Smooth muscle cell (in vitro differentiated cells): ENCODE data around the gene NHP2. TPM values are rescaled to one million over a fixed set of nuclear protein-coding genes. Genes with fewer than 3 reads are reported as not detected.

ENCODE experiments used
- DNase-seq: peaks from one replicate; lab custom pipeline; 2025; ENCODE audit not compliant: unreplicated experiment; lab: John Stamatoyannopoulos, UW
- H2AFZ ChIP-seq: fragments of 200-600 bp; sonication (generic); 2 replicates; pipeline ENCODE4 v1.6.0; 2016; ENCODE audit warnings: antibody characterized with exemption, low read depth, mild to moderate bottlenecking
- H3F3A ChIP-seq: fragments of 200-600 bp; sonication (generic); 2 replicates; pipeline ENCODE4 v1.6.0; 2017; ENCODE audit warnings: antibody characterized with exemption, low read depth
- H3K27ac ChIP-seq: fragments of 200-600 bp; sonication (generic); 2 replicates; pipeline ENCODE4 v1.5.1; 2016; ENCODE audit warnings: low read depth, mild to moderate bottlenecking
- H3K27me3 ChIP-seq: fragments of 200-600 bp; sonication (generic); 2 replicates; pipeline ENCODE4 v1.6.1; 2016; ENCODE audit warnings: low read depth, mild to moderate bottlenecking
- H3K36me3 ChIP-seq: fragments of 200-600 bp; sonication (generic); 2 replicates; pipeline ENCODE4 v1.5.1; 2016; ENCODE audit warnings: low read depth
- H3K4me1 ChIP-seq: fragments of 200-600 bp; sonication (generic); 2 replicates; pipeline ENCODE4 v1.5.1; 2016; ENCODE audit warnings: low read depth
- H3K4me2 ChIP-seq: fragments of 200-600 bp; sonication (generic); 2 replicates; pipeline ENCODE4 v1.6.0; 2016; ENCODE audit warnings: mild to moderate bottlenecking
- H3K4me3 ChIP-seq: fragments of 200-600 bp; sonication (generic); 2 replicates; pipeline ENCODE4 v1.5.1; 2016; ENCODE audit warnings: mild to moderate bottlenecking
- H3K79me2 ChIP-seq: fragments of 200-600 bp; sonication (generic); 2 replicates; pipeline ENCODE4 v1.6.0; 2016; ENCODE audit warnings: low read depth, mild to moderate bottlenecking
- H3K9ac ChIP-seq: fragments of 200-600 bp; sonication (generic); 2 replicates; pipeline ENCODE4 v1.6.0; 2016; ENCODE audit warnings: low read depth
- H3K9me3 ChIP-seq: fragments of 200-600 bp; sonication (generic); replicated peaks from 2 replicates; pipeline ENCODE4 v1.5.1; 2016; ENCODE audit warnings: low read depth
- H4K20me1 ChIP-seq: fragments of 200-600 bp; sonication (generic); 2 replicates; pipeline ENCODE4 v1.6.0; 2016; ENCODE audit warnings: low read depth
- WGBS: methylation state at CpG from one replicate; pipeline ENCODE4 v1.1.7; 2016; ENCODE audit warnings: low lambda C conversion rate; 5-methylcytosine and 5-hydroxymethylcytosine counted together
- polyA plus RNA-seq: library from polyadenylated mRNA; unstranded; fragments of >200 nt; fragmentation: Nextera tagmentation; extraction: Ambion mirVana; gene quantifications from 2 replicates; pipeline ENCODE4 v1.2.1, GENCODE V29; 2016
- total RNA-seq: library from RNA; depleted of rRNA; stranded (reverse); fragments of >200 nt; gene quantifications from 2 replicates; pipeline ENCODE4 v1.2.3, GENCODE V29; 2014
- TF ChIP-seq, protein P1 (sequence below): fragments of 200-600 bp; sonication (generic); IDR thresholded peaks from 2 replicates; pipeline ENCODE4 v1.5.1; 2017; ENCODE audit warnings: borderline replicate concordance, mild to moderate bottlenecking, antibody characterized with exemption; ENCODE audit not compliant: insufficient read depth, poor library complexity, severe bottlenecking

The NHP2 gene
- total and polyA plus RNA-seq, 2 experiments from 2014 or later, result 162 to 166 TPM

DNA sequence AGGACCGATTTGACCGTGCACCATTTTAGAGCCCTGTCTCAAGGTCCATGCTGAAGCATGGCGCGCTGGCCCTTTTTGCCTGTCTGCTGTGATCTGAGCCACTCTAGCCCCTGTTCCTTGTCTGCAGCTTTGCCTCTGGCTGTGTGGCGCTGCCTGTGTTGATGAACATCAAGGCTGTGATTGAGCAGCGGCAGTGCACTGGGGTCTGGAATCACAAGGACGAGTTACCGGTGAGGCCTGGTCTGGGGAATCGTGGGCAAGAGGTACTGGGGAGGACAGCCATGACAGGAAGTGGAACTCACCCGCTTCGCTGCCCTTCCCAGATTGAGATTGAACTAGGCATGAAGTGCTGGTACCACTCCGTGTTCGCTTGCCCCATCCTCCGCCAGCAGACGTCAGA, 6.3 kb downstream of the NHP2 start:
- Histone ChIP-seq H3K27me3 (no peaks in the 10 kb centered on the region), H3F3A (no peaks in the 10 kb centered on the region), H3K9ac (no peak overlapping the region), H3K9me3 (no peaks in the 10 kb centered on the region), H4K20me1 (no peaks in the 10 kb centered on the region), H3K79me2 (no peaks in the 10 kb centered on the region), H3K4me1 (peaks cover under 1% of the 10 kb centered on the region), H2AFZ (no peak overlapping the region), H3K36me3 (no peaks in the 10 kb centered on the region), H3K4me2 (no peak overlapping the region), H3K4me3 (no peak overlapping the region), H3K27ac (no peak overlapping the region)
- 91% methylated on average over 15 of the region's 15 CpGs for WGBS
- TF ChIP-seq, protein P1, sequence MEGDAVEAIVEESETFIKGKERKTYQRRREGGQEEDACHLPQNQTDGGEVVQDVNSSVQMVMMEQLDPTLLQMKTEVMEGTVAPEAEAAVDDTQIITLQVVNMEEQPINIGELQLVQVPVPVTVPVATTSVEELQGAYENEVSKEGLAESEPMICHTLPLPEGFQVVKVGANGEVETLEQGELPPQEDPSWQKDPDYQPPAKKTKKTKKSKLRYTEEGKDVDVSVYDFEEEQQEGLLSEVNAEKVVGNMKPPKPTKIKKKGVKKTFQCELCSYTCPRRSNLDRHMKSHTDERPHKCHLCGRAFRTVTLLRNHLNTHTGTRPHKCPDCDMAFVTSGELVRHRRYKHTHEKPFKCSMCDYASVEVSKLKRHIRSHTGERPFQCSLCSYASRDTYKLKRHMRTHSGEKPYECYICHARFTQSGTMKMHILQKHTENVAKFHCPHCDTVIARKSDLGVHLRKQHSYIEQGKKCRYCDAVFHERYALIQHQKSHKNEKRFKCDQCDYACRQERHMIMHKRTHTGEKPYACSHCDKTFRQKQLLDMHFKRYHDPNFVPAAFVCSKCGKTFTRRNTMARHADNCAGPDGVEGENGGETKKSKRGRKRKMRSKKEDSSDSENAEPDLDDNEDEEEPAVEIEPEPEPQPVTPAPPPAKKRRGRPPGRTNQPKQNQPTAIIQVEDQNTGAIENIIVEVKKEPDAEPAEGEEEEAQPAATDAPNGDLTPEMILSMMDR, result no peak
- DNase-seq, result no peak

DNA sequence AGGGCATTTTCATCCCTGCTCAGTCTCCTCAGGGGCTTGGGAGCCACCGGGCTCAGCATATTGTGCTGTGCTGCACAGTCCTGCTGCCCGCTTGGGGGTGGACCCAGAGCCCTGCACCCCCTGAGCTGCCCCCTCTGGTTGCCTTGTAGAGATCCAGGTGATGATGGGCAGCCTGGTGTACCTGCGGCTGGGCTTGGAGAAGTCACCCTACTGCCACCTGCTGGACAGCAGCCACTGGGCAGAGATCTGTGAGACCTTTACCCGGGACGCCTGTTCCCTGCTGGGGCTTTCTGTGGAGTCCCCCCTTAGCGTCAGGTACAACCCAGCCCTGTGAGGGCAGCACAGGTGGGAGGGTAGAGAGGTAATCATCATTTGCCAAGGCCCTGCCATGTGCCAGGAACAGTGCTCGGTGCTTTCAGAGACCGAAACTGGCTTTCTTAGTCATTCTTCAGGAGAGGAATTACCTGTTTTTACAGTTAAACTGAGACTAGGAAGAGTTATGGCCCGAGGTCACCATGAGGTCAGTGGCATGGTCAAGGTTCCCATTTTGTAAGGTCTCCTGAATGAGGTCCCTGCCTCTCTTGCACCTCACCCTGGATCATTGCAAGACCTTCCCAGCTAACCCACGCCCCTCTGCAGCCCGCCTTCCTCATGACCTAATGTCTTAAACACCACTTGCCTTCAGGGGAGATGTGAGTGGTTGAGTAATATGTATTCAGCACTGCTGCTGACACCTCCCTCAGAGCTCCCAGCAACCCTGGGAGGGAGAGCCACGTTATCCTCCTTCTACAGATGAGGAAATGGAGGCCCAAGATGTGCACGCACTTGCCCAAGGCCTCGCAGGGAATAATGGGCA, 7.5 kb downstream of the NHP2 start:
- Histone ChIP-seq H3K36me3 (no peaks in the 10 kb centered on the region), H4K20me1 (no peaks in the 10 kb centered on the region), H3K9ac (no peak overlapping the region), H3K79me2 (no peaks in the 10 kb centered on the region), H2AFZ (no peak overlapping the region), H3K4me1 (no peaks in the 10 kb centered on the region), H3K27me3 (no peaks in the 10 kb centered on the region), H3K27ac (peak overlapping the region; percentile 70), H3F3A (no peaks in the 10 kb centered on the region), H3K9me3 (no peaks in the 10 kb centered on the region), H3K4me2 (no peak overlapping the region), H3K4me3 (no peak overlapping the region)
- TF ChIP-seq, protein P1, result peak; percentile 68
- no peak for DNase-seq
- WGBS, result 56% methylated on average over 14 of the region's 14 CpGs

GRCh38 chr5:178143901-178144300, 9.8 kb downstream of the NHP2 start:
- H3K36me3 ChIP-seq, result no peaks in the 10 kb centered on the region
- no peak overlapping the region for H2AFZ ChIP-seq
- no peaks in the 10 kb centered on the region for H3K79me2 ChIP-seq
- no peaks in the 10 kb centered on the region for H3K9me3 ChIP-seq
- no peaks in the 10 kb centered on the region for H3K4me1 ChIP-seq
- no peak overlapping the region for H3K27ac ChIP-seq
- no peak overlapping the region for H3K4me2 ChIP-seq
- no peaks in the 10 kb centered on the region for H4K20me1 ChIP-seq
- H3K4me3 ChIP-seq, result no peak overlapping the region
- H3F3A ChIP-seq, result no peaks in the 10 kb centered on the region
- no peak overlapping the region for H3K9ac ChIP-seq
- TF ChIP-seq, protein P1, result no peak
- H3K27me3 ChIP-seq, result no peaks in the 10 kb centered on the region
- DNase-seq, result no peak
- 96% methylated on average over 10 of the region's 10 CpGs for WGBS

DNA sequence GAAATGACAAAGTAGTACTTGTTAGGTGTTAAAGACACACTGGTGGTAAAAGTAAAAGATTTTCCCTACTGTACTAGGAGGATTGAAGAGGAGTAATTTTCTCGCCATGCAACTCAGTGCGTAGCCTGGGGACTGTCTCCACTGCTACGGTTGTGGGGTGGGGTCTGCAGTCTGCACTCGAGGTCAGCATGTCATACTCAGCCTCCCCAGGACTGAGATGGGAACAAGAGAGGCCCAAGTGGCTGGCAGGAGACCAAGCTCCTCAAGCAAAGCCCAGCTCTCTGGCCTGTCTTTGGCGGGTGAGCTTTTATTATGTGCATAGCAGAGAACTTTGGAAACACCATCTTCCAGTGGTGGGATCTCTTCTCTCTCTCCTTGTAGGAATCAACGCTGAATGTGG, 10.4 kb downstream of the NHP2 start:
- H3K4me2 ChIP-seq, result no peak overlapping the region
- no peaks in the 10 kb centered on the region for H4K20me1 ChIP-seq
- H3K27ac ChIP-seq, result no peak overlapping the region
- WGBS, result 98% methylated on average over 6 of the region's 6 CpGs
- no peaks in the 10 kb centered on the region for H3F3A ChIP-seq
- H3K27me3 ChIP-seq, result no peaks in the 10 kb centered on the region
- H3K9ac ChIP-seq, result no peak overlapping the region
- H3K9me3 ChIP-seq, result no peaks in the 10 kb centered on the region
- H3K79me2 ChIP-seq, result no peaks in the 10 kb centered on the region
- no peaks in the 10 kb centered on the region for H3K4me1 ChIP-seq
- DNase-seq, result no peak
- H3K4me3 ChIP-seq, result no peak overlapping the region
- H3K36me3 ChIP-seq, result no peaks in the 10 kb centered on the region
- no peak overlapping the region for H2AFZ ChIP-seq
- TF ChIP-seq, protein P1, result no peak
